ENCODE data around the gene CPNE5. TPM values are rescaled to one million over a fixed set of nuclear protein-coding genes. Genes with fewer than 3 reads are reported as not detected.

Gene CPNE5
- total and polyA plus RNA-seq, 9 of the 15 experiments (the other 6 are each of a cell fraction or from before 2014, with no cell fraction given) = 0.14 to 1.0 (median 0.46) TPM; not detected in 2

DNA sequence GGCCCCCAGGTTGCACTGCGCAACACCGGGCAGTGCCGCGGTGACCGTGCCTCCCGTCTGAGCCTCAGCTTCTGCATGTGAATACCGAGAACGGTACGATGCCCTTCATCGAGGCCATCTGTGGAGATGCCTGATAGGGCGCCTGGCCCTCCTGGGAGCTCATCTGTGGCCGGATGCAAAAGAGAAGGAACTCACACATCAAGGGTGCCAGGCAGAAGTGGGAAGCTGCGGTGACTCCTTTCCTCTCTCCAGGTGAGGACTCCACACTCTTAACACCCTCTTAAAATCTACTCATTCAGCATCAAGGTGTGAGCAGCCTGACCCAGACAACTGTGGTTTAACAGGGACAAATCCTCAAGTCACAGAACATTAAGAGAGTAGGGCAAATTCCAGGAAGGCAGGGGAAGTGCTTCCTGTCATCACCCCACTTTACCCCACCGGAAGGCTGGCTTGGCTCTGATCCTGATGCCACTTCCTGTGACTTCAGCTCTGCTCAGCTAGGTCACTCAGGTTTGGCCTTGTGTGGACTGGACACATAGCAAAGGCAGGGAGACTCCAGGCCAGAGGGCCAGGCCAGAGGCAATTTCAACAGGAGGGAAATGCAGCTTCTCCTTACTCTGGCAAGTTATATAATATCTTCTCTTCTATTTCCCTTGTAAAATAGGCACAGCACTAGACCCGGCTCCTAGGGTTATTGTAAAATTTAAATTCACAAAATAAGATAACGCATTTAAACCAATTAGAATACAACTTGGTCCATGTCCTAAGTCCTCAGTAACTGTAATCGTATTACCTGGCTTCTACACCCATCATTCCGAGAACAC is 69.4 kb downstream of the CPNE5 start (continued):
- TF ChIP-seq TOE1 (IDR thresholded peaks at IDR 0.05; ENCODE audit: borderline replicate concordance) (no peak), TOE1 (CRISPR knock-in tag; IDR thresholded peaks at IDR 0.05; ENCODE audit: borderline replicate concordance, low read depth) (no peak), NRF1 (conservative IDR thresholded peaks at IDR 0.05 in 1 of 2, IDR thresholded peaks at IDR 0.05 in 1 of 2) (no peak), ZNF57 (CRISPR knock-in tag; IDR thresholded peaks at IDR 0.05) (no peak), SMARCE1 (IDR thresholded peaks at IDR 0.05) (no peak), SIN3A (IDR thresholded peaks at IDR 0.05; ENCODE audit: borderline replicate concordance in 2 of 2, control insufficient read depth in 1 of 2, low read depth in 2 of 2, low read length in 2 of 2) (no peak), JUNB (CRISPR knock-in tag; conservative IDR thresholded peaks at IDR 0.05) (no peak), ZNF384 (IDR thresholded peaks at IDR 0.05; ENCODE audit: low read depth, low read length) (no peak), ASH1L (IDR thresholded peaks at IDR 0.05; ENCODE audit: borderline replicate concordance, low read depth, partially characterized antibody) (no peak), HNRNPLL (IDR thresholded peaks at IDR 0.05; ENCODE audit: low read depth, low read length, poor library complexity, severe bottlenecking) (no peak), PTRF (tag; IDR thresholded peaks at IDR 0.05) (no peak), SNIP1 (IDR thresholded peaks at IDR 0.05; ENCODE audit: low read depth) (no peak), ESRRB (CRISPR knock-in tag; IDR thresholded peaks at IDR 0.05; ENCODE audit: borderline replicate concordance) (no peak)
- TF ChIP-seq, protein P1, sequence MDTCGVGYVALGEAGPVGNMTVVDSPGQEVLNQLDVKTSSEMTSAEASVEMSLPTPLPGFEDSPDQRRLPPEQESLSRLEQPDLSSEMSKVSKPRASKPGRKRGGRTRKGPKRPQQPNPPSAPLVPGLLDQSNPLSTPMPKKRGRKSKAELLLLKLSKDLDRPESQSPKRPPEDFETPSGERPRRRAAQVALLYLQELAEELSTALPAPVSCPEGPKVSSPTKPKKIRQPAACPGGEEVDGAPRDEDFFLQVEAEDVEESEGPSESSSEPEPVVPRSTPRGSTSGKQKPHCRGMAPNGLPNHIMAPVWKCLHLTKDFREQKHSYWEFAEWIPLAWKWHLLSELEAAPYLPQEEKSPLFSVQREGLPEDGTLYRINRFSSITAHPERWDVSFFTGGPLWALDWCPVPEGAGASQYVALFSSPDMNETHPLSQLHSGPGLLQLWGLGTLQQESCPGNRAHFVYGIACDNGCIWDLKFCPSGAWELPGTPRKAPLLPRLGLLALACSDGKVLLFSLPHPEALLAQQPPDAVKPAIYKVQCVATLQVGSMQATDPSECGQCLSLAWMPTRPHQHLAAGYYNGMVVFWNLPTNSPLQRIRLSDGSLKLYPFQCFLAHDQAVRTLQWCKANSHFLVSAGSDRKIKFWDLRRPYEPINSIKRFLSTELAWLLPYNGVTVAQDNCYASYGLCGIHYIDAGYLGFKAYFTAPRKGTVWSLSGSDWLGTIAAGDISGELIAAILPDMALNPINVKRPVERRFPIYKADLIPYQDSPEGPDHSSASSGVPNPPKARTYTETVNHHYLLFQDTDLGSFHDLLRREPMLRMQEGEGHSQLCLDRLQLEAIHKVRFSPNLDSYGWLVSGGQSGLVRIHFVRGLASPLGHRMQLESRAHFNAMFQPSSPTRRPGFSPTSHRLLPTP (IDR thresholded peaks at IDR 0.05; ENCODE audit: borderline replicate concordance, extremely low read depth, insufficient read length) = no peak
- TF ChIP-seq, protein P2, sequence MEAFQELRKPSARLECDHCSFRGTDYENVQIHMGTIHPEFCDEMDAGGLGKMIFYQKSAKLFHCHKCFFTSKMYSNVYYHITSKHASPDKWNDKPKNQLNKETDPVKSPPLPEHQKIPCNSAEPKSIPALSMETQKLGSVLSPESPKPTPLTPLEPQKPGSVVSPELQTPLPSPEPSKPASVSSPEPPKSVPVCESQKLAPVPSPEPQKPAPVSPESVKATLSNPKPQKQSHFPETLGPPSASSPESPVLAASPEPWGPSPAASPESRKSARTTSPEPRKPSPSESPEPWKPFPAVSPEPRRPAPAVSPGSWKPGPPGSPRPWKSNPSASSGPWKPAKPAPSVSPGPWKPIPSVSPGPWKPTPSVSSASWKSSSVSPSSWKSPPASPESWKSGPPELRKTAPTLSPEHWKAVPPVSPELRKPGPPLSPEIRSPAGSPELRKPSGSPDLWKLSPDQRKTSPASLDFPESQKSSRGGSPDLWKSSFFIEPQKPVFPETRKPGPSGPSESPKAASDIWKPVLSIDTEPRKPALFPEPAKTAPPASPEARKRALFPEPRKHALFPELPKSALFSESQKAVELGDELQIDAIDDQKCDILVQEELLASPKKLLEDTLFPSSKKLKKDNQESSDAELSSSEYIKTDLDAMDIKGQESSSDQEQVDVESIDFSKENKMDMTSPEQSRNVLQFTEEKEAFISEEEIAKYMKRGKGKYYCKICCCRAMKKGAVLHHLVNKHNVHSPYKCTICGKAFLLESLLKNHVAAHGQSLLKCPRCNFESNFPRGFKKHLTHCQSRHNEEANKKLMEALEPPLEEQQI (IDR thresholded peaks at IDR 0.05) = no peak
- TF ChIP-seq, protein P3, sequence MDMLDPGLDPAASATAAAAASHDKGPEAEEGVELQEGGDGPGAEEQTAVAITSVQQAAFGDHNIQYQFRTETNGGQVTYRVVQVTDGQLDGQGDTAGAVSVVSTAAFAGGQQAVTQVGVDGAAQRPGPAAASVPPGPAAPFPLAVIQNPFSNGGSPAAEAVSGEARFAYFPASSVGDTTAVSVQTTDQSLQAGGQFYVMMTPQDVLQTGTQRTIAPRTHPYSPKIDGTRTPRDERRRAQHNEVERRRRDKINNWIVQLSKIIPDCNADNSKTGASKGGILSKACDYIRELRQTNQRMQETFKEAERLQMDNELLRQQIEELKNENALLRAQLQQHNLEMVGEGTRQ (CRISPR knock-in tag; IDR thresholded peaks at IDR 0.05) = no peak
- TF ChIP-seq, protein P4, sequence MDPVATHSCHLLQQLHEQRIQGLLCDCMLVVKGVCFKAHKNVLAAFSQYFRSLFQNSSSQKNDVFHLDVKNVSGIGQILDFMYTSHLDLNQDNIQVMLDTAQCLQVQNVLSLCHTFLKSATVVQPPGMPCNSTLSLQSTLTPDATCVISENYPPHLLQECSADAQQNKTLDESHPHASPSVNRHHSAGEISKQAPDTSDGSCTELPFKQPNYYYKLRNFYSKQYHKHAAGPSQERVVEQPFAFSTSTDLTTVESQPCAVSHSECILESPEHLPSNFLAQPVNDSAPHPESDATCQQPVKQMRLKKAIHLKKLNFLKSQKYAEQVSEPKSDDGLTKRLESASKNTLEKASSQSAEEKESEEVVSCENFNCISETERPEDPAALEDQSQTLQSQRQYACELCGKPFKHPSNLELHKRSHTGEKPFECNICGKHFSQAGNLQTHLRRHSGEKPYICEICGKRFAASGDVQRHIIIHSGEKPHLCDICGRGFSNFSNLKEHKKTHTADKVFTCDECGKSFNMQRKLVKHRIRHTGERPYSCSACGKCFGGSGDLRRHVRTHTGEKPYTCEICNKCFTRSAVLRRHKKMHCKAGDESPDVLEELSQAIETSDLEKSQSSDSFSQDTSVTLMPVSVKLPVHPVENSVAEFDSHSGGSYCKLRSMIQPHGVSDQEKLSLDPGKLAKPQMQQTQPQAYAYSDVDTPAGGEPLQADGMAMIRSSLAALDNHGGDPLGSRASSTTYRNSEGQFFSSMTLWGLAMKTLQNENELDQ (CRISPR knock-in tag; IDR thresholded peaks at IDR 0.05; ENCODE audit: borderline replicate concordance) = no peak
